Endothelial cell of umbilical vein (primary cell): Measurements from ENCODE around the gene WNT9B. TPM values are rescaled to one million over a fixed set of nuclear protein-coding genes. Genes with fewer than 3 reads are reported as not detected.

Experiments used
- BruUV-seq: library from RNA; stranded (reverse); fragments of 400-500 nt; replicated peaks from 2 replicates; lab custom pipeline; 2021; lab: Mats Ljungman, UMichigan
- CTCF ChIA-PET: fragments of 300-600, 350-600 bp; sonication (Branson Sonifier 250); formaldehyde crosslinking; loops from one replicate; lab custom pipeline; 2021; ENCODE audit warnings: antibody characterized with exemption, inconsistent platforms; lab: Charles Lee
- POLR2A ChIA-PET: fragments of 300-600, 350-600 bp; sonication (Branson Sonifier 250); formaldehyde crosslinking; loops from one replicate; lab custom pipeline; 2021; ENCODE audit warnings: antibody characterized with exemption, inconsistent platforms; lab: Charles Lee
- DNase-seq: peaks from one replicate; pipeline ENCODE4 v3.0.0-alpha.2; 2011; ENCODE audit warnings: low read depth, low spot score
- FAIRE-seq: peaks from 2 replicates; lab custom pipeline; 2011; peaks lifted over from hg19 to GRCh38; lab: Jason Lieb, UNC
- H2AFZ ChIP-seq: 2 replicates; pipeline ENCODE4 v1.6.0; 2012; ENCODE audit warnings: low read depth, low read length, control low read depth, inconsistent platforms
- H3K27ac ChIP-seq: 2 replicates; pipeline ENCODE4 v1.5.1; 2011; ENCODE audit warnings: low read depth, mild to moderate bottlenecking, control low read depth, low read length, moderate library complexity; ENCODE audit not compliant: insufficient read depth
- H3K27me3 ChIP-seq, 2 experiments: 2 replicates each; pipeline versions ENCODE4 v1.6.0 to v1.6.1; 2011; ENCODE audit warnings: low read length in 2 of 2, mixed read lengths in 1 of 2; ENCODE audit not compliant: control insufficient read depth in 2 of 2, insufficient read depth in 2 of 2
- H3K36me3 ChIP-seq, 2 experiments: 2 replicates in 1 of 2; 3 replicates in 1 of 2; pipeline ENCODE4 v1.5.1; 2011; ENCODE audit warnings: low read length in 2 of 2, mild to moderate bottlenecking in 1 of 2, moderate library complexity in 1 of 2; ENCODE audit not compliant: control insufficient read depth in 2 of 2, insufficient read depth in 2 of 2; ENCODE audit errors: extremely low read depth in 1 of 2
- H3K4me1 ChIP-seq: 3 replicates; pipeline ENCODE4 v1.5.1; 2011; ENCODE audit warnings: mild to moderate bottlenecking, low read length; ENCODE audit not compliant: control insufficient read depth, insufficient read depth; ENCODE audit errors: extremely low read depth
- H3K4me2 ChIP-seq: 2 replicates; pipeline ENCODE4 v1.6.1; 2011; ENCODE audit warnings: low read length, control low read depth, mixed read lengths; ENCODE audit not compliant: insufficient read depth
- H3K4me3 ChIP-seq, 3 experiments: fragments of 200-600 bp in 1 of 3; sonication (generic), shearing (Covaris generic) in 1 of 3; replicated peaks in 1 of 3; 2 replicates each; pipeline ENCODE4 v1.5.1; 2011 to 2016; ENCODE audit warnings: control low read depth in 3 of 3, low read length in 3 of 3, mild to moderate bottlenecking in 2 of 3, inconsistent platforms in 1 of 3, low read depth in 1 of 3, moderate library complexity in 1 of 3; ENCODE audit not compliant: insufficient read depth in 1 of 3
- H3K79me2 ChIP-seq: 2 replicates; pipeline ENCODE4 v1.6.0; 2012; ENCODE audit warnings: low read length, inconsistent platforms; ENCODE audit not compliant: control insufficient read depth, insufficient read depth
- H3K9ac ChIP-seq: replicated peaks from 2 replicates; pipeline ENCODE3; 2011; ENCODE audit warnings: low read length, control low read depth; ENCODE audit not compliant: insufficient read depth; ENCODE audit errors: extremely low read depth
- H3K9me1 ChIP-seq: replicated peaks from 3 replicates; pipeline ENCODE4 v1.6.0; 2011; ENCODE audit warnings: mild to moderate bottlenecking, low read length; ENCODE audit not compliant: control insufficient read depth, insufficient read depth; ENCODE audit errors: extremely low read depth
- H3K9me3 ChIP-seq: replicated peaks from 2 replicates; pipeline ENCODE4 v1.5.1; 2012; ENCODE audit warnings: low read length, inconsistent platforms; ENCODE audit not compliant: control insufficient read depth, insufficient read depth
- H4K20me1 ChIP-seq: replicated peaks from 2 replicates; pipeline ENCODE3; 2011; ENCODE audit warnings: mild to moderate bottlenecking, low read length; ENCODE audit not compliant: control insufficient read depth, insufficient read depth; ENCODE audit errors: extremely low read depth
- EZH2 ChIP-seq: IDR thresholded peaks from 2 replicates; pipeline ENCODE4 v1.6.1; 2012; ENCODE audit warnings: borderline replicate concordance, low read depth, mild to moderate bottlenecking, moderate library complexity, low read length, inconsistent platforms; ENCODE audit not compliant: severe bottlenecking
- FOS ChIP-seq: IDR thresholded peaks from 2 replicates; pipeline ENCODE4 v1.6.1; 2011; ENCODE audit warnings: mild to moderate bottlenecking, low read length, moderate library complexity, borderline replicate concordance; ENCODE audit not compliant: insufficient read depth
- GATA2 ChIP-seq: IDR thresholded peaks from 2 replicates; pipeline ENCODE4 v1.7.0; 2011; ENCODE audit warnings: low read depth, mild to moderate bottlenecking, moderate library complexity, mixed read lengths, low read length; ENCODE audit not compliant: insufficient read length, insufficient read depth
- JUN ChIP-seq: IDR thresholded peaks from 2 replicates; pipeline ENCODE4 v1.6.1; 2011; ENCODE audit warnings: borderline replicate concordance, low read depth; ENCODE audit not compliant: insufficient read length, insufficient read depth
- MAX ChIP-seq: IDR thresholded peaks from 2 replicates; pipeline ENCODE4 v1.6.1; 2011; ENCODE audit not compliant: insufficient read depth, insufficient read length
- MYC ChIP-seq: IDR thresholded peaks from one replicate; pipeline ENCODE4 v1.6.1; 2011; ENCODE audit warnings: mild to moderate bottlenecking, low read depth, low read length
- POLR2A ChIP-seq: IDR thresholded peaks from 2 replicates; pipeline ENCODE4 v1.6.1; 2012; ENCODE audit warnings: low read depth, mild to moderate bottlenecking, control low read depth, low read length
- POLR2AphosphoS5 ChIP-seq: IDR thresholded peaks from 2 replicates; pipeline ENCODE4 v1.6.1; 2012; ENCODE audit warnings: low read depth, mild to moderate bottlenecking, control low read depth, low read length, moderate library complexity; ENCODE audit not compliant: insufficient read depth
- dilution Hi-C: fragments of 300-500 bp; cut with MboI; formaldehyde crosslinking; loops from one replicate; pipeline ENCODE4 v1.15.0; 2019; ENCODE audit warnings: low sequenced_read_pairs; ENCODE audit not compliant: extremely low pct_ligation_motif_present
- intact Hi-C: fragments of 100-400 bp; cut with micrococcal nuclease; formaldehyde crosslinking; loops from one replicate; pipeline ENCODE4 v1.10.0; 2022
- polyA plus RNA-seq, 4 experiments: library from polyadenylated mRNA; depleted of rRNA in 3 of 4; stranded (reverse) in 3 of 4; unstranded in 1 of 4; fragments of >200 nt; gene quantifications; 2 replicates each; pipeline versions ENCODE4 v1.2.1 to v1.2.3, GENCODE V29; 2011 to 2012; ENCODE audit warnings: missing spikeins in 1 of 4
- total RNA-seq: library from RNA; stranded (reverse); gene quantifications from 2 replicates; pipeline ENCODE4 v1.2.3, GENCODE V29; 2021
- TF ChIP-seq, protein P1 (sequence below), 2 donors: IDR thresholded peaks; 1 replicate in 1 of 2; 2 replicates in 1 of 2; pipeline ENCODE4 v1.5.1; 2011; ENCODE audit warnings: low read length in 2 of 2, mild to moderate bottlenecking in 2 of 2, moderate library complexity in 2 of 2, control low read depth in 1 of 2, inconsistent platforms in 1 of 2, low read depth in 1 of 2; ENCODE audit not compliant: insufficient read depth in 1 of 2; ENCODE audit errors: extremely low read depth in 1 of 2

WNT9B gene
- total and polyA plus RNA-seq, 2 donors (not counting 3 experiments of a cell fraction or from before 2014, with no cell fraction given), result not detected

- no peaks in the 10 kb centered on the region for H3K4me1 ChIP-seq
- no peak overlapping the region for H3K9ac ChIP-seq
- POLR2A ChIA-PET, result no interaction called here
- H3K79me2 ChIP-seq, result no peaks in the 10 kb centered on the region
- dilution Hi-C loops, result no loop called here
- CTCF ChIA-PET, result no interaction called here
- DNase-seq (no peak), FAIRE-seq (no peak)
- no peaks in the 10 kb centered on the region for H3K27me3 ChIP-seq
- H3K4me3 ChIP-seq, result no peak overlapping the region
- no peak overlapping the region for H3K4me2 ChIP-seq
- no peak overlapping the region for H3K27ac ChIP-seq
- BruUV-seq, result no TSS peak
- intact Hi-C loops, result no loop called here
- no peaks in the 10 kb centered on the region for H3K9me3 ChIP-seq
- no peaks in the 10 kb centered on the region for H4K20me1 ChIP-seq
- no peak overlapping the region for H2AFZ ChIP-seq
- H3K36me3 ChIP-seq, result no peaks in the 10 kb centered on the region
- TF ChIP-seq MAX (no peak), POLR2A (no peak), JUN (no peak), FOS (no peak), EZH2 (no peak), POLR2AphosphoS5 (no peak), MYC (no peak), GATA2 (no peak)
- TF ChIP-seq, protein P1, sequence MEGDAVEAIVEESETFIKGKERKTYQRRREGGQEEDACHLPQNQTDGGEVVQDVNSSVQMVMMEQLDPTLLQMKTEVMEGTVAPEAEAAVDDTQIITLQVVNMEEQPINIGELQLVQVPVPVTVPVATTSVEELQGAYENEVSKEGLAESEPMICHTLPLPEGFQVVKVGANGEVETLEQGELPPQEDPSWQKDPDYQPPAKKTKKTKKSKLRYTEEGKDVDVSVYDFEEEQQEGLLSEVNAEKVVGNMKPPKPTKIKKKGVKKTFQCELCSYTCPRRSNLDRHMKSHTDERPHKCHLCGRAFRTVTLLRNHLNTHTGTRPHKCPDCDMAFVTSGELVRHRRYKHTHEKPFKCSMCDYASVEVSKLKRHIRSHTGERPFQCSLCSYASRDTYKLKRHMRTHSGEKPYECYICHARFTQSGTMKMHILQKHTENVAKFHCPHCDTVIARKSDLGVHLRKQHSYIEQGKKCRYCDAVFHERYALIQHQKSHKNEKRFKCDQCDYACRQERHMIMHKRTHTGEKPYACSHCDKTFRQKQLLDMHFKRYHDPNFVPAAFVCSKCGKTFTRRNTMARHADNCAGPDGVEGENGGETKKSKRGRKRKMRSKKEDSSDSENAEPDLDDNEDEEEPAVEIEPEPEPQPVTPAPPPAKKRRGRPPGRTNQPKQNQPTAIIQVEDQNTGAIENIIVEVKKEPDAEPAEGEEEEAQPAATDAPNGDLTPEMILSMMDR (IDR thresholded peaks at IDR 0.05; ENCODE audit: extremely low read depth in 1 of 2, insufficient read depth in 1 of 2, low read depth in 1 of 2, low read length in 2 of 2), result no peak
- H3K9me1 ChIP-seq, result no peaks in the 10 kb centered on the region
Observed at GRCh38 chr17:46872421-46872820, 21.0 kb downstream of the WNT9B start.
